C4-2B (cell line): Measurements from ENCODE around the gene KCTD5.

Source experiments
- ZFX ChIP-seq: fragments of 450-650 bp; IDR thresholded peaks from 2 replicates; pipeline ENCODE4 v1.6.1; 2017
- TF ChIP-seq, protein P1 (sequence below): fragments of 450-650 bp; conservative IDR thresholded peaks from 2 replicates; pipeline ENCODE4 v1.5.1; 2017; ENCODE audit warnings: mild to moderate bottlenecking

DNA sequence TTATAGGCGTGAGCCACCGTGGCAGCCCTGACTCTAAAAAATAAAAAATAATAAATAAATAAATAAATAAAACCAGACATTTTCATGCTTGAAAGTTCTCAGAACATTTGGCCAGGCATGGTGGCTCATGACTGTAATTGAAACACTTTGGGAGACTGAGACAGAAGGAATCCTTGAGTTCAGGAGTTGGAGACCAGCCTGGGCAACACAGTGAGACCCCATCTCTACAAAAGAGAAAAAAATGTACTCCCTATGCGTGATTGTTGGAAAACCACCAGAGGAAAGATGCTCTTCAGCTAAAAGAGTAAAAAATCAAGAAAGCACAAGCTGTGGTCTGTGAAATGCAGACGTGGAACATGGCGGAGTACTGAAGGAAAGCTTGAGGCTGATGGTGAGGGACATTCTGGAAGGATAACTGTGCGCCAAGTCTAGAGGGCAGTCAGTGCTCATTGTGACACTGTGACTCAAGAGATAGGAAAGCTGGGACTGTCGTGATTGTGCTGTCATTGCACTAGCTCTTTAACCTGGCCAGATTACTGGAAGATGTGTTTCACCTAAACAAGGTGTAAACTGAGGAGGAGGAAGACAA, 41.9 kb downstream of the KCTD5 start:
- TF ChIP-seq, protein P1, sequence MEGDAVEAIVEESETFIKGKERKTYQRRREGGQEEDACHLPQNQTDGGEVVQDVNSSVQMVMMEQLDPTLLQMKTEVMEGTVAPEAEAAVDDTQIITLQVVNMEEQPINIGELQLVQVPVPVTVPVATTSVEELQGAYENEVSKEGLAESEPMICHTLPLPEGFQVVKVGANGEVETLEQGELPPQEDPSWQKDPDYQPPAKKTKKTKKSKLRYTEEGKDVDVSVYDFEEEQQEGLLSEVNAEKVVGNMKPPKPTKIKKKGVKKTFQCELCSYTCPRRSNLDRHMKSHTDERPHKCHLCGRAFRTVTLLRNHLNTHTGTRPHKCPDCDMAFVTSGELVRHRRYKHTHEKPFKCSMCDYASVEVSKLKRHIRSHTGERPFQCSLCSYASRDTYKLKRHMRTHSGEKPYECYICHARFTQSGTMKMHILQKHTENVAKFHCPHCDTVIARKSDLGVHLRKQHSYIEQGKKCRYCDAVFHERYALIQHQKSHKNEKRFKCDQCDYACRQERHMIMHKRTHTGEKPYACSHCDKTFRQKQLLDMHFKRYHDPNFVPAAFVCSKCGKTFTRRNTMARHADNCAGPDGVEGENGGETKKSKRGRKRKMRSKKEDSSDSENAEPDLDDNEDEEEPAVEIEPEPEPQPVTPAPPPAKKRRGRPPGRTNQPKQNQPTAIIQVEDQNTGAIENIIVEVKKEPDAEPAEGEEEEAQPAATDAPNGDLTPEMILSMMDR = no peak
- no peak for TF ChIP-seq ZFX
